BJ (cell line): ENCODE measurements around the gene GNB1. TPM values are rescaled to one million over a fixed set of nuclear protein-coding genes. Genes with fewer than 3 reads are reported as not detected.
A peak's percentile ranks its signal among the peaks of the same experiment; 100 is the strongest.

ENCODE experiments used
- CTCF ChIA-PET: fragments of 350-600 bp; formaldehyde crosslinking; extraction: SDS; loops from one replicate; lab custom pipeline; 2021; ENCODE audit warnings: antibody characterized with exemption, inconsistent platforms; lab: Yijun Ruan, JAX
- POLR2A ChIA-PET: fragments of 300-600 bp; sonication (Branson Sonifier 250); formaldehyde crosslinking; extraction: SDS; loops from one replicate; lab custom pipeline; 2021; ENCODE audit warnings: antibody characterized with exemption; lab: Charles Lee
- DNase-seq: peaks from one replicate; pipeline ENCODE4 v3.0.0-alpha.2; 2011; ENCODE audit warnings: low read depth
- H3K27me3 ChIP-seq: 2 replicates; pipeline ENCODE4 v1.6.0; 2011; ENCODE audit warnings: low read length; ENCODE audit not compliant: control insufficient read depth, insufficient read depth
- H3K36me3 ChIP-seq: 2 replicates; pipeline ENCODE4 v1.5.1; 2011; ENCODE audit warnings: low read length; ENCODE audit not compliant: control insufficient read depth, insufficient read depth
- H3K4me3 ChIP-seq: 2 replicates; pipeline ENCODE4 v1.5.1; 2011; ENCODE audit warnings: low read depth, mild to moderate bottlenecking, control low read depth, low read length
- polyA plus RNA-seq: library from polyadenylated mRNA; depleted of rRNA; stranded (reverse); fragments of >200 nt; gene quantifications from 2 replicates; pipeline ENCODE4 v1.2.3, GENCODE V29; 2011
- TF ChIP-seq, protein P1 (sequence below): IDR thresholded peaks from 2 replicates; pipeline ENCODE4 v1.5.1; 2011; ENCODE audit warnings: low read depth, mild to moderate bottlenecking, control low read depth, inconsistent platforms, low read length, moderate library complexity; ENCODE audit not compliant: insufficient read depth

GNB1 gene
- polyA plus RNA-seq, 1 experiment: 566 TPM

DNA sequence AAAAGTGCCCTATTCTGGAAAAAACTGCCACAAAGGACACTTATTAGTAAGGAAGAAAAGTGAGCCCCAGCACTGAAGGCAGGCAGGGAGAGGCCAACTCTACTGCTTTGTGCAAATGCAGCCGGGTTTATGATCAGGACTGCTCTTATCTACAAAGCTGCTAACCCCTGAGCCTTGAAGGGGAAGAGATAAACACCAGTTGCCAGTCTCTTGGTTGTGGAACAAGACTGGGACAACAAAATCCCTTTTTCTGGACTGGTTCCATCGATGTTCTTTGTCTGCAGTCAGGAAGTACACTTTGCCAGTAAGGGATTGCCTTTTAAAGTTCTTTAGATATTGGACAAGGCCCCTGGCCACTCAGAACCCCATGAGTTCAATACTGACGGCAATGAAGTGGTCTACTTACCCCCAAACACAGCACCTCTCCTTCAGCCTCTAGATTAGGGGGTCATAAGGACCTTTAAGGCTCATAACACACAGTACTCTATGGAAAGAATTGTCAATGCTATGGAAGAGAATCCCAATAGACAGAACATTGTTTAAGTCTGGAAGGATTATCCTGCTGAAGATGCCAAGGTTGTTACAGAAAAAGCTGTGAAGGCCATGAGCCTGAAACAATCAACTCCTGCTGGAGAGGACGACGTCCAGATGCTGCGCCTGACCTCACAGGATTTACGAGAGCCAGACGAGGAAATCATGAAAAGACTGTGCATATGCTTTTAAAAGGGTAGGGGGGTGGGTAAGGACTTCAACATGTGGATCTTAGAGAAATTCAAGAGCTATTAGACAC is 43.6 kb downstream of the GNB1 start:
- DNase-seq: no peak
- H3K27me3 ChIP-seq: no peaks in the 10 kb centered on the region
- no peak overlapping the region for H3K4me3 ChIP-seq
- no peaks in the 10 kb centered on the region for H3K36me3 ChIP-seq
- TF ChIP-seq, protein P1, sequence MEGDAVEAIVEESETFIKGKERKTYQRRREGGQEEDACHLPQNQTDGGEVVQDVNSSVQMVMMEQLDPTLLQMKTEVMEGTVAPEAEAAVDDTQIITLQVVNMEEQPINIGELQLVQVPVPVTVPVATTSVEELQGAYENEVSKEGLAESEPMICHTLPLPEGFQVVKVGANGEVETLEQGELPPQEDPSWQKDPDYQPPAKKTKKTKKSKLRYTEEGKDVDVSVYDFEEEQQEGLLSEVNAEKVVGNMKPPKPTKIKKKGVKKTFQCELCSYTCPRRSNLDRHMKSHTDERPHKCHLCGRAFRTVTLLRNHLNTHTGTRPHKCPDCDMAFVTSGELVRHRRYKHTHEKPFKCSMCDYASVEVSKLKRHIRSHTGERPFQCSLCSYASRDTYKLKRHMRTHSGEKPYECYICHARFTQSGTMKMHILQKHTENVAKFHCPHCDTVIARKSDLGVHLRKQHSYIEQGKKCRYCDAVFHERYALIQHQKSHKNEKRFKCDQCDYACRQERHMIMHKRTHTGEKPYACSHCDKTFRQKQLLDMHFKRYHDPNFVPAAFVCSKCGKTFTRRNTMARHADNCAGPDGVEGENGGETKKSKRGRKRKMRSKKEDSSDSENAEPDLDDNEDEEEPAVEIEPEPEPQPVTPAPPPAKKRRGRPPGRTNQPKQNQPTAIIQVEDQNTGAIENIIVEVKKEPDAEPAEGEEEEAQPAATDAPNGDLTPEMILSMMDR: no peak
- ChIA-PET CTCF (interaction anchor here (0.6 to 1.8 kb wide), 2 partner anchors 8 to 59 kb away, joined by 3 to 5 read pairs; no protein-coding TSS in a partner anchor), POLR2A (no interaction called here)

DNA sequence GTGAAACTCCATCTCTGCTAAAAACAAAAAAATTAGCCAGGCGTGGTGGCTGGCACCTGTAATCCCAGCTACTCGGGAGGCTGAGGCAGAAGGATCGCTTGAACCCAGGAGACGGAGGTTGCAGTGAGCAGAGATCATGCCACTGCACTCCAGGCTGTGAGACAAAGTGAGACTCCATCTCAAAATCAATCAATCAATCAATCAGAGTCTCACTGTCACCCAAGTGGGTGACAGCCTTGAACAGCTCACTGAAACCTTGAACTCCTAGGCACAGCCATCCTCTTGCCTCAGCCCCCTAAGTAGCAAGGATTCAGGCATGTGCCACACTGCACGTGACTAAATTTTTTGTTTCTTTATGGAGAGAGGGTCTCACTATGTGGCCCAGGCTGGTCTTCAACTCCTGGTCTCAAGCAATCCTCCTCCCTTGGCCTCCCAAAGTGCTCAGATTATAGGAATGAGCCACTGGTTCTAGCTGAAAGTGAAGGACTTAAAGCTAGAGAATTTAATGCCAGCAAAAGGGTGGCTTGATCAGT is 44.4 kb downstream of the GNB1 start:
- no peak for DNase-seq
- Histone ChIP-seq H3K4me3 (no peak overlapping the region), H3K27me3 (no peaks in the 10 kb centered on the region), H3K36me3 (no peaks in the 10 kb centered on the region)
- ChIA-PET CTCF (interaction anchor here (1.5 kb wide), 1 partner anchor 60 kb away, joined by 3 read pairs; no protein-coding TSS in a partner anchor), POLR2A (no interaction called here)
- TF ChIP-seq, protein P1: no peak

DNA sequence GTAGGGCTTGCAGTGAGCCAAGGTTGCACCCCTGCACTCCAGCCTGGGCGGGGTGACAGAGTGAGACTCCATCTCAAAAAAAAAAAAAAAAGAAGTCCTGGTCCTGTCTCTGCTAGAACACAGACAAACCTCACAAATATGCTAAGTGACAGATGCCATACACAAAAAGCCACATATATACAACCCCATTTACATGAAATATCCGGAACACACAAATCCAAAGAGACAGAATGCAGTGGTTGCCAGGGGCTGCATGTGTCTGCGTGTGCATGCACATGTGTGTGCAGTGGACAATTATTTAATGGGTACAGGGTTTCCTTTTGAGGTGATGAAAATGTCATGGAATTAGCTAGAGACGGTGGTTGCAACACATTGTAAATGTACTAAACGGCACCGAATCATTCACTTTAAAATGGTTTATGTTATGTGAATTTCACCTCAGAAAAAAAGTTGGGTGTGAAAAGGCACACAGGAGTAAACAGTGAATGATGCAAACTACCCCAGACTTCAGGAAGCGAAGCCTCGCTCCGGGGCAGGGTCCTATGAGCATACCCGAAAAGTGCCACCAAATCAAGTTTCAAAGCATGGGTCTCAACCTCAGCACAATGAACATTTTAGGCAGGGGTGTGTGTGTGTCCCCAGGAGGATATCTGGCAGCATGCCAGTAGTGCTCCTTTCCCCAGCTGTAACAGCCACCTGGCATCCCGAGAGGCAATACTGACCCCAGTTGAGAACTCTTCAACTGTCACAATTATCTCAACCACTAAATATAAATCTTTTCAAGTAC is 48.3 kb downstream of the GNB1 start:
- ChIA-PET POLR2A (no interaction called here), CTCF (interaction anchor here (0.9 kb wide), 1 partner anchor 46 kb away, joined by 3 read pairs; no protein-coding TSS in a partner anchor)
- Histone ChIP-seq H3K36me3 (no peaks in the 10 kb centered on the region), H3K4me3 (no peak overlapping the region), H3K27me3 (no peaks in the 10 kb centered on the region)
- no peak for DNase-seq
- TF ChIP-seq, protein P1: no peak

DNA sequence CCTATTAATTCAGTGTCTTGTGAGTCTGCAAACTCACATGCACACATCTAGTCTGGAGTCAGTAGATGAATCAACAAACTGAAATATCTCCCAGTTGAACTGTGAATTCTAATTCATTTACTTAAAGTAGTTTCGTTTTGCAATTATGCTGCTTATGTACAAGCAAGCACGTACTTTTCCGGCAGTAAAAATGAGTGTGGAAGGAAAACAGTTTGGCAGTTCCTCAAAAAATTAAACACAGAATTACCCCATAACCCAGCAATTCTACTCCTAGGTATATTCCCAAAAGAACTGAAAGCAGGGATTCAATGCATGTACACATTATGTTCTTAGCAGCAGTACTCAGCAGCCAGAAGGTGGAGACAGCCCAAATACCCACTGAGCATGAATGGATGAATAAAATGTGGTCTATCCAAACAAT is 49.3 kb downstream of the GNB1 start:
- TF ChIP-seq, protein P1: peak; percentile 26

More for the DNA sequence above, 49.3 kb downstream of the GNB1 start:
- peak; percentile 39 for DNase-seq
- Histone ChIP-seq H3K36me3 (no peaks in the 10 kb centered on the region), H3K4me3 (no peak overlapping the region; the same call in 1 of the 2 replicates), H3K27me3 (no peaks in the 10 kb centered on the region)
- ChIA-PET POLR2A (no interaction called here), CTCF (no interaction called here)
